Cardiac fibroblast (primary cell): Measurements from ENCODE around the gene RFPL2.

Experiments used
- DNase-seq, 2 donors: peaks; one replicate each; pipeline versions ENCODE4 v3.0.0 to v3.0.0-alpha.2; 2010; ENCODE audit warnings: low read depth in 2 of 2
- H3K4me3 ChIP-seq, 2 donors: replicated peaks in 1 of 2; 1 replicate in 1 of 2; 2 replicates in 1 of 2; pipeline ENCODE4 v1.5.1; 2011; ENCODE audit warnings: low read depth in 2 of 2, low read length in 2 of 2, mild to moderate bottlenecking in 2 of 2, moderate library complexity in 1 of 2
- CTCF ChIP-seq: IDR thresholded peaks from one replicate; pipeline ENCODE4 v1.5.1; 2011; ENCODE audit warnings: low read depth, mild to moderate bottlenecking, low read length, inconsistent platforms

The RFPL2 gene

GRCh38 chr22:32222991-32223390 lies 18.1 kb upstream of the RFPL2 start:
- TF ChIP-seq CTCF, result no peak
- no peak overlapping the region for H3K4me3 ChIP-seq
- DNase-seq, result no peak

GRCh38 chr22:32219026-32219425 lies 14.2 kb upstream of the RFPL2 start:
- DNase-seq, result no peak
- TF ChIP-seq CTCF, result no peak
- H3K4me3 ChIP-seq, result no peak overlapping the region

- no peak for DNase-seq
- TF ChIP-seq CTCF, result no peak
- H3K4me3 ChIP-seq, result no peak overlapping the region
Measured at GRCh38 chr22:32218470-32218869, 13.6 kb upstream of the RFPL2 start.

- DNase-seq, result no peak
- TF ChIP-seq CTCF, result no peak
- H3K4me3 ChIP-seq, result no peak overlapping the region
Measured at GRCh38 chr22:32217465-32217864, 12.6 kb upstream of the RFPL2 start.

GRCh38 chr22:32216911-32217310 lies 12.0 kb upstream of the RFPL2 start:
- no peak for TF ChIP-seq CTCF
- no peak for DNase-seq
- H3K4me3 ChIP-seq, result no peak overlapping the region

GRCh38 chr22:32211011-32211410 lies 6.1 kb upstream of the RFPL2 start:
- no peak overlapping the region for H3K4me3 ChIP-seq
- no peak for DNase-seq
- no peak for TF ChIP-seq CTCF

- H3K4me3 ChIP-seq, result no peak overlapping the region
- TF ChIP-seq CTCF, result no peak
- no peak for DNase-seq
Measured at GRCh38 chr22:32208681-32209080, 3.8 kb upstream of the RFPL2 start.
